GM12878 (cell line): ENCODE measurements around the gene ECSIT. TPM values are rescaled to one million over a fixed set of nuclear protein-coding genes. Genes with fewer than 3 reads are reported as not detected.

Source experiments
- ATAC-seq: fragments of 200-7000 bp; cut with Tn5 transposase; 3 replicates; pipeline ENCODE4 v1.9.1; 2020; ENCODE audit warnings: mild to moderate bottlenecking, moderate library complexity
- BruUV-seq: library from RNA; stranded (reverse); fragments of 400-500 nt; replicated peaks from 2 replicates; lab custom pipeline; 2021; lab: Mats Ljungman, UMichigan
- CTCF ChIA-PET: fragments of 300-600 bp; sonication (Branson Sonifier 250); formaldehyde crosslinking; extraction: SDS; loops from one replicate; lab custom pipeline; 2021; ENCODE audit warnings: inconsistent platforms; lab: Yijun Ruan, JAX
- POLR2A ChIA-PET: fragments of 350-600 bp; formaldehyde crosslinking; extraction: SDS; loops from one replicate; lab custom pipeline; 2021; ENCODE audit warnings: inconsistent platforms; lab: Charles Lee
- RAD21 ChIA-PET: fragments of 300-600 bp; sonication (Branson Sonifier 250); formaldehyde crosslinking; loops from one replicate; lab custom pipeline; 2023; ENCODE audit warnings: antibody characterized with exemption; ENCODE audit not compliant: unreplicated experiment; lab: Charles Lee
- SMC1A ChIA-PET: fragments of 300-600 bp; sonication (Branson Sonifier 250); formaldehyde crosslinking; loops from one replicate; lab custom pipeline; 2023; ENCODE audit not compliant: unreplicated experiment, uncharacterized antibody; lab: Charles Lee
- DNase-seq: peaks from one replicate; pipeline ENCODE4 v3.0.0-alpha.2; 2011; ENCODE audit warnings: low read depth, low spot score
- FAIRE-seq: peaks from 3 replicates; lab custom pipeline; 2011; peaks lifted over from hg19 to GRCh38; lab: Jason Lieb, UNC
- H2AFZ ChIP-seq: 2 replicates; pipeline ENCODE4 v1.6.0; 2011; ENCODE audit warnings: low read depth, low read length, control low read depth; ENCODE audit not compliant: control insufficient read depth
- H3K27ac ChIP-seq: 2 replicates; pipeline ENCODE4 v1.5.1; 2011; ENCODE audit warnings: control low read depth; ENCODE audit not compliant: control insufficient read depth, insufficient read depth
- H3K27me3 ChIP-seq, 2 experiments: replicated peaks in 1 of 2; 2 replicates each; pipeline versions ENCODE4 v1.6.0 to v1.6.1; 2011; ENCODE audit warnings: low read length in 1 of 2; ENCODE audit not compliant: control insufficient read depth in 2 of 2, insufficient read depth in 2 of 2
- H3K36me3 ChIP-seq, 2 experiments: 2 replicates each; pipeline ENCODE4 v1.5.1; 2011; ENCODE audit warnings: low read length in 1 of 2; ENCODE audit not compliant: control insufficient read depth in 2 of 2, insufficient read depth in 2 of 2
- H3K4me1 ChIP-seq: 2 replicates; pipeline ENCODE4 v1.6.1; 2011; ENCODE audit warnings: mild to moderate bottlenecking, low read length, moderate library complexity, mixed read lengths; ENCODE audit not compliant: control insufficient read depth, insufficient read depth
- H3K4me2 ChIP-seq: 2 replicates; pipeline ENCODE4 v1.6.0; 2011; ENCODE audit warnings: control low read depth; ENCODE audit not compliant: control insufficient read depth, insufficient read depth
- H3K4me3 ChIP-seq: fragments of 200-600 bp; sonication (generic); 2 replicates; pipeline ENCODE4 v1.5.1; 2016
- H3K79me2 ChIP-seq: 2 replicates; pipeline ENCODE4 v1.6.0; 2011; ENCODE audit warnings: low read length; ENCODE audit not compliant: control insufficient read depth, insufficient read depth
- H3K9ac ChIP-seq: 2 replicates; pipeline ENCODE4 v1.8.0; 2011; ENCODE audit warnings: low read length, control low read depth, mixed read lengths; ENCODE audit not compliant: control insufficient read depth, insufficient read depth
- H3K9me3 ChIP-seq: replicated peaks from 3 replicates; pipeline ENCODE4 v1.5.1; 2011; ENCODE audit warnings: mild to moderate bottlenecking, low read length; ENCODE audit not compliant: control insufficient read depth, insufficient read depth
- H4K20me1 ChIP-seq: 2 replicates; pipeline ENCODE4 v1.6.0; 2011; ENCODE audit not compliant: control insufficient read depth, insufficient read depth
- ATF2 ChIP-seq: IDR thresholded peaks from 2 replicates; pipeline ENCODE4 v1.6.1; 2012; ENCODE audit warnings: low read length, inconsistent platforms
- BCLAF1 ChIP-seq: fragments of 450-650 bp; IDR thresholded peaks from 2 replicates; pipeline ENCODE4 v1.6.1; 2017; ENCODE audit warnings: antibody characterized with exemption, mild to moderate bottlenecking, moderate library complexity
- CEBPB ChIP-seq, 2 experiments: fragments of 150-350 bp in 1 of 2; IDR thresholded peaks; 2 replicates each; pipeline ENCODE4 v1.6.1; 2012 to 2014; ENCODE audit warnings: low read depth in 2 of 2, low read length in 2 of 2, borderline replicate concordance in 1 of 2, inconsistent platforms in 1 of 2
- HDAC2 ChIP-seq: fragments of 200-600 bp; sonication (generic); IDR thresholded peaks from 2 replicates; pipeline ENCODE4 v1.6.1; 2017
- HDAC6 ChIP-seq: fragments of 200-600 bp; sonication (generic); IDR thresholded peaks from one replicate; pipeline ENCODE4 v1.8.0; 2017; ENCODE audit warnings: antibody characterized with exemption; ENCODE audit not compliant: unreplicated experiment
- HDGF ChIP-seq: fragments of 450-650 bp; IDR thresholded peaks from 2 replicates; pipeline ENCODE4 v1.6.1; 2016; ENCODE audit warnings: antibody characterized with exemption
- WGBS: methylation state at CpG from one replicate; pipeline ENCODE4 v1.1.6; 2016; ENCODE audit warnings: low lambda C conversion rate; ENCODE audit not compliant: insufficient replicate concordance, insufficient coverage; ENCODE audit errors: missing lambda C conversion rate; 5-methylcytosine and 5-hydroxymethylcytosine counted together
- in situ Hi-C: fragments of 300-500 bp; cut with MboI; formaldehyde crosslinking; loops from 9 replicates; pipeline ENCODE4 v1.14.3; 2018; ENCODE audit warnings: mixed read lengths
- intact Hi-C: fragments of 100-400 bp; cut with micrococcal nuclease; formaldehyde crosslinking; loops from one replicate; pipeline ENCODE4 v1.14.2; 2022; ENCODE audit not compliant: unreplicated experiment
- polyA plus RNA-seq, 11 experiments: library from polyadenylated mRNA; depleted of rRNA in 4 of 11; unstranded in 6 of 11; stranded (reverse) in 5 of 11; fragments of >200 nt; fragmentation: Nextera tagmentation in 4 of 11; fragmentation: Illumina TruSeq in 1 of 11; extraction: Ambion mirVana in 4 of 11; extraction: Trizol in 1 of 11; gene quantifications; 1 replicate in 1 of 11; 2 replicates in 10 of 11; pipeline versions ENCODE4 v1.2.1 to v1.2.3, GENCODE V29; 2011 to 2016; ENCODE audit warnings: inconsistent platforms in 2 of 11, missing spikeins in 2 of 11, low read depth in 1 of 11
- total RNA-seq, 4 experiments: library from RNA; depleted of rRNA in 3 of 4; stranded (reverse); fragments of >200 nt in 3 of 4; fragmentation: Illumina TruSeq in 1 of 4; extraction: Trizol in 1 of 4; gene quantifications; 2 replicates each; pipeline versions ENCODE4 v1.2.1 to v1.2.3, GENCODE V29; 2013 to 2021

Gene ECSIT
- total and polyA plus RNA-seq, 10 of the 15 experiments (the other 5 are each of a cell fraction or from before 2014, with no cell fraction given): 1.0 to 59.6 (median 41.3) TPM

- no peak for ATAC-seq
- RAD21 ChIA-PET: no interaction called here
- Histone ChIP-seq H3K9me3 (no peaks in the 10 kb centered on the region), H3K4me1 (no peaks in the 10 kb centered on the region), H2AFZ (no peak overlapping the region), H3K79me2 (peaks cover 4% of the 10 kb centered on the region), H3K4me3 (no peak overlapping the region)
- CTCF ChIA-PET: interaction anchor here (0.6 to 1.1 kb wide), 2 partner anchors 9 to 14 kb away, joined by 3 to 4 read pairs; no protein-coding TSS in a partner anchor
- no peak for FAIRE-seq
- BruUV-seq: no TSS peak
- TF ChIP-seq HDAC2: no peak
- no peak for TF ChIP-seq BCLAF1
- no peak for TF ChIP-seq HDGF
- TF ChIP-seq CEBPB (IDR thresholded peaks at IDR 0.05; ENCODE audit: borderline replicate concordance in 1 of 2, low read depth in 2 of 2, low read length in 2 of 2): no peak
- TF ChIP-seq ATF2: no peak
- TF ChIP-seq HDAC6: no peak
- TF ChIP-seq, all 136 proteins: peak for 0
- Histone ChIP-seq H3K27ac (no peak overlapping the region), H3K9ac (no peak overlapping the region), H4K20me1 (no peaks in the 10 kb centered on the region), H3K4me2 (no peak overlapping the region), H3K36me3 (peaks cover 0 to 4% of the 10 kb centered on the region in 2 experiments; a peak in 3 of 4 replicates), H3K27me3 (no peaks in the 10 kb centered on the region)
- in situ Hi-C loops (loop anchor here (5.0 kb wide), 1 partner anchor 87 kb away; no protein-coding TSS in a partner anchor), intact Hi-C loops (no loop called here)
- POLR2A ChIA-PET: no interaction called here
- WGBS: 83% methylated on average over 7 of the region's 7 CpGs
- SMC1A ChIA-PET: no interaction called here
- no peak for DNase-seq
These were observed 29.0 kb downstream of the ECSIT start for GRCh38 chr19:11499890-11500420.
